ENCODE data around the gene FAHD1. TPM values are rescaled to one million over a fixed set of nuclear protein-coding genes. Genes with fewer than 3 reads are reported as not detected.
A peak's percentile ranks its signal among the peaks of the same experiment; 100 is the strongest.

The FAHD1 gene
- total RNA-seq, 4 donors from 2014 or later: 107 to 188 (median 152) TPM

DNA sequence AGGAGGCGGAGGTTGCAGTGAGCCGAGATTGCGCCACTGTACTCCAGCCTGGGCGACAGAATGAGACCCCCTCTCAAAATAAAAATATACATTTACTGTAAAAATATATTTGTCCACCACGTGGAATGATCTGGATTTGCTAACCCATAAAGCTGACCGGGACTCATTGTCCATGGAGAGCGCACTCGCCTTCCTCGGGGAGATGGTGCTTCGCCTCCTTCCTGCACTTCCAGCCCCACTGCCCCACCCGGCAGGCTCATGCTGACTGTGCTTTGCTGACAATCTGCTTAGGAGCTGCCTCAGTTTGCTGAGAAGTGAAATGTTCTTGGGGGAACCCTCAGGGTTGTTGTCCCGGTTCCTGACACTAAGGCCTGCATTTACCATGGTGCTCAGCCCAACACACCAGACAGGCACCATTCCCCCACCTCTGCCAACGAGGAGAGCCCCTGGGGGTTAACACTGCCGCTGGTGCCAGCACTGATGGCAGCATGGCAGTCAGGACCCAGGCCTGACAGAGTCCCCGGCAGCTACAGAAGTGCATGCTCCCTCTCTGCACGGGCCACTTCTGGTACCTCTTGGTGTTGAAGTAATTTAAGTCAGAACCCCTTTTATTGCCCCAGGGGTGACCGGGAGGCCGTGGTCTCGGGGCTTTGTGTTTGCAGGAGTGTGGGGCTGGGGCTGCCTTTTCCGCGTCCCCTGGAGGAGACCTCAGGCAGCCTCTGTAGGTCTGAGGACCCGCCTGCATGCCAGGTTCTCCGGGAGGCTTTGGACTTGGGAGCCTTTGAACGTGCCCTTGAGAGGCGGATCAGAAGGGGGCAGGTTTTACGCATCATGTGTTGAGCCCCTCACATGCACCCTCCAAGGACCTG, 41.8 kb upstream of the FAHD1 start:
- Histone ChIP-seq H3K9me3 (no peaks in the 10 kb centered on the region), H3K4me3 (no peak overlapping the region), H3K36me3 (peaks cover 0 to 36% (median 0%) of the 10 kb centered on the region in 3 donors), H3K27ac (no peak overlapping the region), H3K27me3 (no peaks in the 10 kb centered on the region), H3K4me1 (peaks cover 3 to 32% (median 8%) of the 10 kb centered on the region in 4 donors)
- DNase-seq: no peak
- TF ChIP-seq, protein P1, sequence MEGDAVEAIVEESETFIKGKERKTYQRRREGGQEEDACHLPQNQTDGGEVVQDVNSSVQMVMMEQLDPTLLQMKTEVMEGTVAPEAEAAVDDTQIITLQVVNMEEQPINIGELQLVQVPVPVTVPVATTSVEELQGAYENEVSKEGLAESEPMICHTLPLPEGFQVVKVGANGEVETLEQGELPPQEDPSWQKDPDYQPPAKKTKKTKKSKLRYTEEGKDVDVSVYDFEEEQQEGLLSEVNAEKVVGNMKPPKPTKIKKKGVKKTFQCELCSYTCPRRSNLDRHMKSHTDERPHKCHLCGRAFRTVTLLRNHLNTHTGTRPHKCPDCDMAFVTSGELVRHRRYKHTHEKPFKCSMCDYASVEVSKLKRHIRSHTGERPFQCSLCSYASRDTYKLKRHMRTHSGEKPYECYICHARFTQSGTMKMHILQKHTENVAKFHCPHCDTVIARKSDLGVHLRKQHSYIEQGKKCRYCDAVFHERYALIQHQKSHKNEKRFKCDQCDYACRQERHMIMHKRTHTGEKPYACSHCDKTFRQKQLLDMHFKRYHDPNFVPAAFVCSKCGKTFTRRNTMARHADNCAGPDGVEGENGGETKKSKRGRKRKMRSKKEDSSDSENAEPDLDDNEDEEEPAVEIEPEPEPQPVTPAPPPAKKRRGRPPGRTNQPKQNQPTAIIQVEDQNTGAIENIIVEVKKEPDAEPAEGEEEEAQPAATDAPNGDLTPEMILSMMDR (IDR thresholded peaks at IDR 0.05): no peak
- no peak for TF ChIP-seq POLR2A (IDR thresholded peaks at IDR 0.05)

DNA sequence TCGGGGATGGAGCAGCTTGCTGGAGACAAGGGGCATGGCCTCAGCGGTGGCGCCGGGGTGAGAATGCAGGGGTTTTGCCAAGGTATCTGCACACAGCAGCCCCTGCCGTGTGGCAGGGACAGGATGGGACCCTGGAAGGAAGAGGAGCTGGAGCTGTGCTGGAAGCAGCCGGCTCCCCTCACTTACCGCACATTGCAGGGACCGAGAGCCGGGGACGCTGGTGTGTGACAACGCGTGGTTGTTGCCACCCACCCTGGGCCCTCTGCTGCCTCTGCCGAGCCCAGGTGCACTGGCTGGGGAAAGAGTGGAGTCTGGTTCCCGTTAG, 41.2 kb upstream of the FAHD1 start:
- DNase-seq: no peak
- H3K4me3 ChIP-seq: no peak overlapping the region
- peaks cover 0 to 36% (median 0%) of the 10 kb centered on the region in 3 donors for H3K36me3 ChIP-seq
- H3K27me3 ChIP-seq: no peaks in the 10 kb centered on the region
- peaks cover 3 to 26% (median 8%) of the 10 kb centered on the region in 4 donors for H3K4me1 ChIP-seq
- no peak for TF ChIP-seq POLR2A (IDR thresholded peaks at IDR 0.05)
- TF ChIP-seq, protein P1 (IDR thresholded peaks at IDR 0.05): no peak
- no peaks in the 10 kb centered on the region for H3K9me3 ChIP-seq
- H3K27ac ChIP-seq: no peak overlapping the region

- Histone ChIP-seq H3K27ac (no peak overlapping the region), H3K4me1 (peaks cover under 1 to 20% (median 4%) of the 10 kb centered on the region in 4 donors), H3K4me3 (no peak overlapping the region), H3K27me3 (no peaks in the 10 kb centered on the region), H3K9me3 (no peaks in the 10 kb centered on the region), H3K36me3 (peaks cover 0 to 36% (median 0%) of the 10 kb centered on the region in 3 donors)
- TF ChIP-seq, protein P1 (IDR thresholded peaks at IDR 0.05): no peak
- no peak for TF ChIP-seq POLR2A (IDR thresholded peaks at IDR 0.05)
- DNase-seq: peak in 1 of 3 donors; percentile 46
Measured at GRCh38 chr16:1786242-1787055, 40.6 kb upstream of the FAHD1 start.

GRCh38 chr16:1787056-1787321, 40.0 kb upstream of the FAHD1 start:
- peaks cover 0 to 41% (median 0%) of the 10 kb centered on the region in 3 donors for H3K36me3 ChIP-seq
- DNase-seq: no peak

DNA sequence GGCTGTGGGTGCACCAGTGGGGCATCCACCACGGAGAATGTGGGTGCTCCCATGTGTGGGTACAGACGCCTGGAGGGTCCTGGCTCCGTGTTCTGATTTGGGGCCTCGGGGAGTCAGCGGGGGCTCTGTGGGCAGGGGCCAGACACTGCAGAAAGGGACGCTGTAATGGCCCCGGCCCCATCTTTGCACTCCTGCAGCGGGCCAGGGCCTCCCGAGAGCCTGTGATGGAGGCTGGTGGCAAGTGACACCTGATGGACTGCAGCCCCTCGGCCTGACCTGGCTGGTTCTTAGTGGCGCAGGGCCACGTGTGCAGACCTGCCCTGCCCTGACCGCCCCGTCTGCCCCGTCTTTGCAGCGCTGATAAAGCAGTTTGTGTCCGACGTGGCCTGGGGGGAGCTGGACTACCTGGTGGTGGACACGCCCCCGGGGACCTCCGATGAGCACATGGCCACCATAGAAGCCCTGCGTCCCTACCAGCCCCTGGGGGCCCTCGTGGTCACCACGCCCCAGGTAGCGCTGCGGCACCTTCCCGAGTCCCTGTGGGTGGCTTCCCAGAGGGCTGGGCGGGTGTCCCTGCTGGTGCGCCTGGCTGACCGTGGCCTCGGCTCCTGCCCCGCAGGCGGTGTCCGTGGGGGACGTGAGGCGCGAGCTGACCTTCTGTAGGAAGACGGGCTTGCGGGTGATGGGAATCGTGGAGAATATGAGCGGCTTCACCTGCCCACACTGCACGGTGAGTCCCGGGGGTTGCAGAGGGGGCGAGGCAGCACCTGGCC, 39.5 kb upstream of the FAHD1 start:
- Histone ChIP-seq H3K36me3 (peaks cover 0 to 43% (median 0%) of the 10 kb centered on the region in 3 donors), H3K27me3 (no peaks in the 10 kb centered on the region), H3K4me3 (no peak overlapping the region), H3K4me1 (peaks cover 0 to 17% (median 0%) of the 10 kb centered on the region in 4 donors), H3K9me3 (no peaks in the 10 kb centered on the region), H3K27ac (no peak overlapping the region)
- no peak for TF ChIP-seq POLR2A (IDR thresholded peaks at IDR 0.05)
- TF ChIP-seq, protein P1 (IDR thresholded peaks at IDR 0.05): no peak
- peak in 1 of 3 donors; percentile 45 for DNase-seq

More at GRCh38 chr16:1787056-1787321, 40.0 kb upstream of the FAHD1 start:
- Histone ChIP-seq H3K27me3 (no peaks in the 10 kb centered on the region), H3K9me3 (no peaks in the 10 kb centered on the region), H3K4me3 (no peak overlapping the region), H3K4me1 (peaks cover 0 to 17% (median under 1%) of the 10 kb centered on the region in 4 donors), H3K27ac (no peak overlapping the region)
- TF ChIP-seq, protein P1 (IDR thresholded peaks at IDR 0.05): no peak
- no peak for TF ChIP-seq POLR2A (IDR thresholded peaks at IDR 0.05)
